Measurements from ENCODE around the gene MRPL58. TPM values are rescaled to one million over a fixed set of nuclear protein-coding genes. Genes with fewer than 3 reads are reported as not detected.
"Not testable (repeated sequence)": the region's sequence is repeated elsewhere in the genome, so short reads cannot be mapped to it uniquely, and the experiment has no call there.

Gene MRPL58
- total RNA-seq, 4 donors from 2014 or later, result 37.8 to 55.1 (median 49.7) TPM

- TF ChIP-seq, protein P1, sequence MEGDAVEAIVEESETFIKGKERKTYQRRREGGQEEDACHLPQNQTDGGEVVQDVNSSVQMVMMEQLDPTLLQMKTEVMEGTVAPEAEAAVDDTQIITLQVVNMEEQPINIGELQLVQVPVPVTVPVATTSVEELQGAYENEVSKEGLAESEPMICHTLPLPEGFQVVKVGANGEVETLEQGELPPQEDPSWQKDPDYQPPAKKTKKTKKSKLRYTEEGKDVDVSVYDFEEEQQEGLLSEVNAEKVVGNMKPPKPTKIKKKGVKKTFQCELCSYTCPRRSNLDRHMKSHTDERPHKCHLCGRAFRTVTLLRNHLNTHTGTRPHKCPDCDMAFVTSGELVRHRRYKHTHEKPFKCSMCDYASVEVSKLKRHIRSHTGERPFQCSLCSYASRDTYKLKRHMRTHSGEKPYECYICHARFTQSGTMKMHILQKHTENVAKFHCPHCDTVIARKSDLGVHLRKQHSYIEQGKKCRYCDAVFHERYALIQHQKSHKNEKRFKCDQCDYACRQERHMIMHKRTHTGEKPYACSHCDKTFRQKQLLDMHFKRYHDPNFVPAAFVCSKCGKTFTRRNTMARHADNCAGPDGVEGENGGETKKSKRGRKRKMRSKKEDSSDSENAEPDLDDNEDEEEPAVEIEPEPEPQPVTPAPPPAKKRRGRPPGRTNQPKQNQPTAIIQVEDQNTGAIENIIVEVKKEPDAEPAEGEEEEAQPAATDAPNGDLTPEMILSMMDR (IDR thresholded peaks at IDR 0.05), result no peak
- no peak for TF ChIP-seq POLR2A (IDR thresholded peaks at IDR 0.05)
- intact Hi-C loops (cut with DNase I), result no loop called here
- no peak overlapping the region for H3K27ac ChIP-seq
- H3K36me3 ChIP-seq, result peaks cover 33 to 35% of the 10 kb centered on the region in 2 donors
- no peaks in the 10 kb centered on the region for H3K9me3 ChIP-seq
- H3K4me3 ChIP-seq (replicated peaks in 1 of 3), result no peak overlapping the region
- H3K27me3 ChIP-seq, result no peaks in the 10 kb centered on the region
- H3K4me1 ChIP-seq, result peaks cover 5 to 8% of the 10 kb centered on the region in 2 donors
- WGBS, 2 donors, result 87 to 92% methylated on average over 11 to 12 of the region's 12 CpGs
- DNase-seq, result no peak
These were observed 29.3 kb downstream of the MRPL58 start for GRCh38 chr17:75041656-75042280.

DNA sequence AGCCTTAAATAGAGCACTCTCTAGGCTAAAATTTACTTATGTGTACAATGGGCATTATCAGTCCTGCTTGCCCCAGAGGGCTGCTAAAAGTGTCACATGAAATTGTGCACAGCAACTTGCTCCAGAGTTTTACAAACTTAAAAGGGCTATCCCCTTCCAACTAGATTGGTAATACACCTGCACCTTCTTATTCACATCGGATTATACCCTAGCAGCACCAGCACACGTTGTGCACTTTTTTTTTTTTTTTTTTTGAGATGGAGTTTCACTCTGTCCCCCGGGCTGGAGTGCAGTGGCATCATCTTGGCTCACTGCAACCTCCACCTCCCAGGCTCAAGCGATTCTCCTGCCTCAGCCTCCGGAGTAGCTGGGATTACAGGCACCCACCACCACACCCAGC lies 31.3 kb downstream of the MRPL58 start:
- DNase-seq; H3K4me3 ChIP-seq (replicated peaks in 1 of 3); H3K9me3 ChIP-seq; H3K27me3 ChIP-seq; intact Hi-C loops (cut with DNase I): not testable (repeated sequence)
- peak overlapping the region in 1 of 3 donors; percentile 30 for H3K27ac ChIP-seq
- peaks cover 16 to 17% of the 10 kb centered on the region in 2 donors for H3K4me1 ChIP-seq
- H3K36me3 ChIP-seq, result peaks cover 26 to 34% of the 10 kb centered on the region in 2 donors
- 57 to 64% methylated on average over 5 of the region's 5 CpGs for WGBS, 2 donors

- no peak for TF ChIP-seq POLR2A (IDR thresholded peaks at IDR 0.05)
- TF ChIP-seq, protein P1 (IDR thresholded peaks at IDR 0.05), result no peak
- Histone ChIP-seq H3K36me3 (peaks cover 17 to 26% of the 10 kb centered on the region in 2 donors), H3K9me3 (no peaks in the 10 kb centered on the region), H3K4me3 (replicated peaks in 1 of 3) (no peak overlapping the region), H3K4me1 (peaks cover 16 to 17% of the 10 kb centered on the region in 2 donors), H3K27ac (no peak overlapping the region), H3K27me3 (no peaks in the 10 kb centered on the region)
- intact Hi-C loops (cut with DNase I), result no loop called here
- no peak for DNase-seq
- WGBS, 2 donors, result 74 to 86% methylated on average over 7 of the region's 7 CpGs
These were observed 32.2 kb downstream of the MRPL58 start for GRCh38 chr17:75044716-75045115.

DNA sequence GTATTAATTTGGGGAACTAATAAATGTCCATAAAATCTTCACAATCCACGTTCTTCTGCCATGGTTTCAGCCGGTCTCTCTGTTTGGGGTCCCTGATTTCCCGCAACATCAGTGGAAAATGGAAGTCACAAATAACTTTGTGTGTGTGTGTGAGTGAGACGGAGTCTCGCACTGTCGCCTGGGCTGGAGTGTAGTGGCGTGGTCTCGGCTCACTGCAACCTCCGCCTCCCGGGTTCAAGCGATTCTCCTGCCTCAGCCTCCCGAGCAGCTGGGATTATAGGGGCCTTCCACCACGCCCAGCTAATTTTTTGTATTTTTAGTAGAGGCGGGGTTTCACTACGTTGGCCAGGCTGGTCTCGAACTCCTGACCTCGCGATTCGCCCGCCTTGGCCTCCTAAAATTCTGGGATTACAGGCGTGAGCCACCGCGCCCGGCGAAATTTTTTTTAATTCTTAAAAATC lies 33.5 kb downstream of the MRPL58 start:
- H3K4me1 ChIP-seq, result peaks cover 16 to 17% of the 10 kb centered on the region in 2 donors
- H3K36me3 ChIP-seq, result peaks cover 9 to 14% of the 10 kb centered on the region in 2 donors
- H3K4me3 ChIP-seq (replicated peaks in 1 of 3), result peak overlapping the region in 1 of 3 donors; percentile 64
- H3K9me3 ChIP-seq; H3K27me3 ChIP-seq; intact Hi-C loops (cut with DNase I); DNase-seq: not testable (repeated sequence)
- 17 to 18% methylated on average over 25 of the region's 25 CpGs for WGBS, 2 donors
- H3K27ac ChIP-seq, result peak overlapping the region in 2 of 3 donors; percentile 83 to 88

GRCh38 chr17:75046407-75047289 lies 34.2 kb downstream of the MRPL58 start, which contains the start of the genes ATP5PD and KCTD2:
ATP5PD (minus strand) TSS chr17:75046969; CDS start chr17:75042650, 4,319 bp downstream.
KCTD2 (plus strand) TSS chr17:75047225; CDS start chr17:75047251, 26 bp downstream.
- TF ChIP-seq, protein P1 (IDR thresholded peaks at IDR 0.05), result no peak
- TF ChIP-seq POLR2A (IDR thresholded peaks at IDR 0.05), result peak; percentile 71 to 95
- H3K27me3 ChIP-seq, result no peaks in the 10 kb centered on the region
- intact Hi-C loops (cut with DNase I), result no loop called here
- 0% methylated on average over 16 to 32 of the region's 72 CpGs for WGBS, 2 donors
- peaks cover 6 to 7% of the 10 kb centered on the region in 2 donors for H3K36me3 ChIP-seq
- H3K4me1 ChIP-seq, result peaks cover 16 to 17% of the 10 kb centered on the region in 2 donors
- peak; percentile 97 for DNase-seq
- no peaks in the 10 kb centered on the region for H3K9me3 ChIP-seq
- H3K4me3 ChIP-seq (replicated peaks in 1 of 3), result peak within 1 kb of the TSS; percentile 56 to 98 (median 64)
- peak within 1 kb of the TSS; percentile 83 to 90 (median 88) for H3K27ac ChIP-seq
